Adrenal gland (tissue), 5 donors: ENCODE results near the gene CDK1.

ENCODE experiments used
- POLR2A ChIP-seq, 2 donors: fragments of 450-650 bp; IDR thresholded peaks; one replicate each; pipeline ENCODE4 v1.6.1; 2017; ENCODE audit warnings: antibody characterized with exemption in 2 of 2, mild to moderate bottlenecking in 2 of 2, moderate library complexity in 1 of 2
- TF ChIP-seq, protein P1 (sequence below), 6 experiments: fragments of 450-650 bp in 4 of 6; fragments of 200-600 bp in 2 of 6; sonication (generic) in 1 of 6; IDR thresholded peaks; 1 replicate in 5 of 6; 2 replicates in 1 of 6; pipeline versions ENCODE4 v1.5.1 to v1.8.0; 2016 to 2021; ENCODE audit warnings: antibody characterized with exemption in 6 of 6, mild to moderate bottlenecking in 2 of 6, moderate library complexity in 1 of 6
- donor health status: DM: no; HTN: no; CAD: no.

- TF ChIP-seq, protein P1, sequence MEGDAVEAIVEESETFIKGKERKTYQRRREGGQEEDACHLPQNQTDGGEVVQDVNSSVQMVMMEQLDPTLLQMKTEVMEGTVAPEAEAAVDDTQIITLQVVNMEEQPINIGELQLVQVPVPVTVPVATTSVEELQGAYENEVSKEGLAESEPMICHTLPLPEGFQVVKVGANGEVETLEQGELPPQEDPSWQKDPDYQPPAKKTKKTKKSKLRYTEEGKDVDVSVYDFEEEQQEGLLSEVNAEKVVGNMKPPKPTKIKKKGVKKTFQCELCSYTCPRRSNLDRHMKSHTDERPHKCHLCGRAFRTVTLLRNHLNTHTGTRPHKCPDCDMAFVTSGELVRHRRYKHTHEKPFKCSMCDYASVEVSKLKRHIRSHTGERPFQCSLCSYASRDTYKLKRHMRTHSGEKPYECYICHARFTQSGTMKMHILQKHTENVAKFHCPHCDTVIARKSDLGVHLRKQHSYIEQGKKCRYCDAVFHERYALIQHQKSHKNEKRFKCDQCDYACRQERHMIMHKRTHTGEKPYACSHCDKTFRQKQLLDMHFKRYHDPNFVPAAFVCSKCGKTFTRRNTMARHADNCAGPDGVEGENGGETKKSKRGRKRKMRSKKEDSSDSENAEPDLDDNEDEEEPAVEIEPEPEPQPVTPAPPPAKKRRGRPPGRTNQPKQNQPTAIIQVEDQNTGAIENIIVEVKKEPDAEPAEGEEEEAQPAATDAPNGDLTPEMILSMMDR (IDR thresholded peaks at IDR 0.05), result no peak
- no peak for TF ChIP-seq POLR2A (IDR thresholded peaks at IDR 0.05)
These were observed 19.8 kb downstream of the CDK1 start for GRCh38 chr10:60798031-60798430.
